ENCODE results near the gene FMNL2.

DNA sequence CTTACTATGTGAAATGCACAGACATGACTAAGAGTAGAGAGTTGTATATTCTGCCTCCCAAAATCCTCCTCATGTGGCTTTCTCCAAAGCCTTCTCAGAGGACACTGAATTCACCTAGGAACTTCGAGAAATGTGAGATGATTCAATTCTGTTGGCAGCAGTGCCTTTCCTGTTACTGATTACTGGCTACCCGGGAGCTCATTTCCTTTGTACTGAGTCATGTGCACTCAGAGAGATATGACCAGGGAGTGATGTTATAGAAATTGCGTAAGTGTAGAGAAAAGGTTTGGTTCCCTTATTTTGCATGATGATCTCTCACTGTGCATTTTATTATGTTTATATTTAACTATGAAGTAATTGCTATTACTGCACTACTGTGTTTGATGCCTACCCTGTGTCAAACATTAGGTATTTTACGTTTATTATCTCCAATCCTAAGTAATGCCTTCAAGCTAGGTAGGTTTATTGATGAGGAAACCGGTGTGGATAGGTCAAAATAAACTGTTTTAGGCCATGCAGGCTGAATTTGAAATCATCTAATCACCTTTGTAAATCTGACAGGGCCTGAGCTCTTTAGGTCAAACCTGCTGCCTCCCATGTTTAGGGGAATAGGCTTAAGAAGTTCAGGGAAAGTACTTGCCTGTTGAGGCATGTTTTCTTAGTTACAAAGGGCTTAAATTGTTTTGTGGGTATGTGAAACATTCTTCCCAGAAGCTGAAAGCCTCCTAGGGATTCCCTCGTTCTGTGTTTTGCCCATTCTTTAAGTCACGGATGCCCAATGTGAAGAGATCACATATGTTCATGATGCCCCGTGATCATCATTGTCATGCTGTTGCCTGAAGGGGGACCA lies 86.8 kb downstream of the FMNL2 start:
- no peak for TF ChIP-seq ELF4 (IDR thresholded peaks at IDR 0.05)
- no peak for TF ChIP-seq FOXA1 (IDR thresholded peaks at IDR 0.05)
- no peak for TF ChIP-seq LEF1 (IDR thresholded peaks at IDR 0.05; ENCODE audit: borderline replicate concordance)
- no peak for TF ChIP-seq ARNT (IDR thresholded peaks at IDR 0.05)
- no peak for TF ChIP-seq SP1 (IDR thresholded peaks at IDR 0.05)
- TF ChIP-seq, protein P1, sequence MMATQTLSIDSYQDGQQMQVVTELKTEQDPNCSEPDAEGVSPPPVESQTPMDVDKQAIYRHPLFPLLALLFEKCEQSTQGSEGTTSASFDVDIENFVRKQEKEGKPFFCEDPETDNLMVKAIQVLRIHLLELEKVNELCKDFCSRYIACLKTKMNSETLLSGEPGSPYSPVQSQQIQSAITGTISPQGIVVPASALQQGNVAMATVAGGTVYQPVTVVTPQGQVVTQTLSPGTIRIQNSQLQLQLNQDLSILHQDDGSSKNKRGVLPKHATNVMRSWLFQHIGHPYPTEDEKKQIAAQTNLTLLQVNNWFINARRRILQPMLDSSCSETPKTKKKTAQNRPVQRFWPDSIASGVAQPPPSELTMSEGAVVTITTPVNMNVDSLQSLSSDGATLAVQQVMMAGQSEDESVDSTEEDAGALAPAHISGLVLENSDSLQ (IDR thresholded peaks at IDR 0.05), result no peak
- TF ChIP-seq L3MBTL2 (conservative IDR thresholded peaks at IDR 0.05), result no peak
- no peak for TF ChIP-seq SUZ12 (IDR thresholded peaks at IDR 0.05)
- TF ChIP-seq BHLHE40 (IDR thresholded peaks at IDR 0.05; ENCODE audit: borderline replicate concordance), result no peak
- TF ChIP-seq ZNF384 (IDR thresholded peaks at IDR 0.05), result no peak
- no peak for TF ChIP-seq TARDBP (IDR thresholded peaks at IDR 0.05)
- TF ChIP-seq NFRKB (IDR thresholded peaks at IDR 0.05), result no peak
- no peak for TF ChIP-seq FOXM1 (IDR thresholded peaks at IDR 0.05; ENCODE audit: borderline replicate concordance)
- TF ChIP-seq CTBP1 (IDR thresholded peaks at IDR 0.05; ENCODE audit: borderline replicate concordance), result no peak

Data from HEK293T (cell line).